ENCODE results near the gene HHIPL1. TPM values are rescaled to one million over a fixed set of nuclear protein-coding genes. Genes with fewer than 3 reads are reported as not detected.

HHIPL1 gene
- total RNA-seq, 1 experiment from 2014 or later, result not detected

- Mint-ChIP-seq H3K4me3 (ENCODE audit: low read depth, unreplicated experiment) (no peak overlapping the region), H3K36me3 (ENCODE audit: insufficient read depth, unreplicated experiment) (no peaks in the 10 kb centered on the region), H3K4me1 (ENCODE audit: low read depth, unreplicated experiment) (peaks cover 9% of the 10 kb centered on the region), H3K27ac (ENCODE audit: unreplicated experiment) (no peak overlapping the region), H3K27me3 (ENCODE audit: unreplicated experiment) (peaks cover 74% of the 10 kb centered on the region), H3K9me3 (ENCODE audit: low read depth, unreplicated experiment) (no peaks in the 10 kb centered on the region)
- BruUV-seq (replicated peaks), result no TSS peak
- intact Hi-C loops (cut with micrococcal nuclease; ENCODE audit: unreplicated experiment), result no loop called here
- TF ChIP-seq CTCF (IDR thresholded peaks at IDR 0.05; ENCODE audit: unreplicated experiment), result no peak
- DNase-seq, result no peak
- CTCF ChIA-PET, result no interaction called here
These were observed 12.8 kb downstream of the HHIPL1 start for GRCh38 chr14:99657645-99658155.

- Mint-ChIP-seq H3K36me3 (ENCODE audit: insufficient read depth, unreplicated experiment) (no peaks in the 10 kb centered on the region), H3K9me3 (ENCODE audit: low read depth, unreplicated experiment) (no peaks in the 10 kb centered on the region), H3K27ac (ENCODE audit: unreplicated experiment) (no peak overlapping the region), H3K27me3 (ENCODE audit: unreplicated experiment) (peaks cover 80% of the 10 kb centered on the region), H3K4me1 (ENCODE audit: low read depth, unreplicated experiment) (peaks cover 9% of the 10 kb centered on the region), H3K4me3 (ENCODE audit: low read depth, unreplicated experiment) (no peak overlapping the region)
- no peak for DNase-seq
- BruUV-seq (replicated peaks), result no TSS peak
- intact Hi-C loops (cut with micrococcal nuclease; ENCODE audit: unreplicated experiment), result no loop called here
- TF ChIP-seq CTCF (IDR thresholded peaks at IDR 0.05; ENCODE audit: unreplicated experiment), result no peak
- CTCF ChIA-PET, result no interaction called here
These were observed 13.4 kb downstream of the HHIPL1 start for GRCh38 chr14:99658218-99658845.

GRCh38 chr14:99659333-99659741, 14.4 kb downstream of the HHIPL1 start:
- Mint-ChIP-seq H3K27me3 (ENCODE audit: unreplicated experiment) (peaks cover 84% of the 10 kb centered on the region), H3K4me3 (ENCODE audit: low read depth, unreplicated experiment) (no peak overlapping the region), H3K27ac (ENCODE audit: unreplicated experiment) (no peak overlapping the region), H3K36me3 (ENCODE audit: insufficient read depth, unreplicated experiment) (no peaks in the 10 kb centered on the region), H3K4me1 (ENCODE audit: low read depth, unreplicated experiment) (peaks cover 9% of the 10 kb centered on the region), H3K9me3 (ENCODE audit: low read depth, unreplicated experiment) (no peaks in the 10 kb centered on the region)
- TF ChIP-seq CTCF (IDR thresholded peaks at IDR 0.05; ENCODE audit: unreplicated experiment), result no peak
- no peak for DNase-seq
- no TSS peak for BruUV-seq (replicated peaks)
- CTCF ChIA-PET, result no interaction called here
- intact Hi-C loops (cut with micrococcal nuclease; ENCODE audit: unreplicated experiment), result no loop called here

- Mint-ChIP-seq H3K36me3 (ENCODE audit: insufficient read depth, unreplicated experiment) (no peaks in the 10 kb centered on the region), H3K4me3 (ENCODE audit: low read depth, unreplicated experiment) (no peak overlapping the region), H3K27me3 (ENCODE audit: unreplicated experiment) (peaks cover 80% of the 10 kb centered on the region), H3K9me3 (ENCODE audit: low read depth, unreplicated experiment) (no peaks in the 10 kb centered on the region), H3K4me1 (ENCODE audit: low read depth, unreplicated experiment) (peaks cover 9% of the 10 kb centered on the region), H3K27ac (ENCODE audit: unreplicated experiment) (no peak overlapping the region)
- CTCF ChIA-PET, result no interaction called here
- no peak for DNase-seq
- BruUV-seq (replicated peaks), result no TSS peak
- TF ChIP-seq CTCF (IDR thresholded peaks at IDR 0.05; ENCODE audit: unreplicated experiment), result no peak
- intact Hi-C loops (cut with micrococcal nuclease; ENCODE audit: unreplicated experiment), result no loop called here
These were observed 15.2 kb downstream of the HHIPL1 start for GRCh38 chr14:99660006-99660566.
